ENCODE measurements around the gene TSPAN9.

The TSPAN9 gene

GRCh38 chr12:3288690-3289089 lies 211.5 kb downstream of the TSPAN9 start:
- TF ChIP-seq EZH2 (IDR thresholded peaks at IDR 0.05) (no peak), FOXP2 (optimal IDR thresholded peaks at IDR 0.05; ENCODE audit: control extremely low read depth, extremely low read length, insufficient read depth) (no peak), POLR2AphosphoS5 (IDR thresholded peaks at IDR 0.05; ENCODE audit: borderline replicate concordance, low read depth, low read length) (no peak)
- H3K4me3 ChIP-seq = no peak overlapping the region
- no peak overlapping the region for H3K9ac ChIP-seq (ENCODE audit: insufficient read length)
- no peak for DNase-seq (ENCODE audit: low read depth, low spot score)
- no peaks in the 10 kb centered on the region for H3K36me3 ChIP-seq (ENCODE audit: insufficient read depth, low read length)
- H3K27ac ChIP-seq = no peak overlapping the region
- no peaks in the 10 kb centered on the region for H3K9me3 ChIP-seq (ENCODE audit: low read depth, low read length)

GRCh38 chr12:3289702-3290101 lies 212.5 kb downstream of the TSPAN9 start:
- Histone ChIP-seq H3K27ac (no peak overlapping the region), H3K36me3 (ENCODE audit: insufficient read depth, low read length) (no peaks in the 10 kb centered on the region), H3K9me3 (ENCODE audit: low read depth, low read length) (no peaks in the 10 kb centered on the region), H3K9ac (ENCODE audit: insufficient read length) (no peak overlapping the region), H3K4me3 (no peak overlapping the region)
- no peak for DNase-seq (ENCODE audit: low read depth, low spot score)
- TF ChIP-seq FOXP2 (optimal IDR thresholded peaks at IDR 0.05; ENCODE audit: control extremely low read depth, extremely low read length, insufficient read depth) (no peak), POLR2AphosphoS5 (IDR thresholded peaks at IDR 0.05; ENCODE audit: borderline replicate concordance, low read depth, low read length) (no peak), EZH2 (IDR thresholded peaks at IDR 0.05) (no peak)

GRCh38 chr12:3291939-3292338 lies 214.8 kb downstream of the TSPAN9 start:
- no peak for TF ChIP-seq FOXP2 (optimal IDR thresholded peaks at IDR 0.05; ENCODE audit: control extremely low read depth, extremely low read length, insufficient read depth)
- TF ChIP-seq EZH2 (IDR thresholded peaks at IDR 0.05) = no peak
- no peak for TF ChIP-seq POLR2AphosphoS5 (IDR thresholded peaks at IDR 0.05; ENCODE audit: borderline replicate concordance, low read depth, low read length)
- Histone ChIP-seq H3K4me3 (no peak overlapping the region), H3K9me3 (ENCODE audit: low read depth, low read length) (no peaks in the 10 kb centered on the region), H3K9ac (ENCODE audit: insufficient read length) (no peak overlapping the region), H3K36me3 (ENCODE audit: insufficient read depth, low read length) (no peaks in the 10 kb centered on the region), H3K27ac (no peak overlapping the region)
- DNase-seq (ENCODE audit: low read depth, low spot score) = no peak

GRCh38 chr12:3292677-3293412 lies 215.7 kb downstream of the TSPAN9 start:
- no peak for DNase-seq (ENCODE audit: low read depth, low spot score)
- no peak overlapping the region for H3K4me3 ChIP-seq
- H3K27ac ChIP-seq = no peak overlapping the region
- H3K9ac ChIP-seq (ENCODE audit: insufficient read length) = no peak overlapping the region
- no peaks in the 10 kb centered on the region for H3K36me3 ChIP-seq (ENCODE audit: insufficient read depth, low read length)
- no peak for TF ChIP-seq EZH2 (IDR thresholded peaks at IDR 0.05)
- no peak for TF ChIP-seq POLR2AphosphoS5 (IDR thresholded peaks at IDR 0.05; ENCODE audit: borderline replicate concordance, low read depth, low read length)
- no peak for TF ChIP-seq FOXP2 (optimal IDR thresholded peaks at IDR 0.05; ENCODE audit: control extremely low read depth, extremely low read length, insufficient read depth)
- no peaks in the 10 kb centered on the region for H3K9me3 ChIP-seq (ENCODE audit: low read depth, low read length)

- TF ChIP-seq POLR2AphosphoS5 (IDR thresholded peaks at IDR 0.05; ENCODE audit: borderline replicate concordance, low read depth, low read length) = no peak
- TF ChIP-seq FOXP2 (optimal IDR thresholded peaks at IDR 0.05; ENCODE audit: control extremely low read depth, extremely low read length, insufficient read depth) = no peak
- no peak for TF ChIP-seq EZH2 (IDR thresholded peaks at IDR 0.05)
- H3K9me3 ChIP-seq (ENCODE audit: low read depth, low read length) = no peaks in the 10 kb centered on the region
- no peak overlapping the region for H3K27ac ChIP-seq
- H3K9ac ChIP-seq (ENCODE audit: insufficient read length) = no peak overlapping the region
- no peak for DNase-seq (ENCODE audit: low read depth, low spot score)
- no peaks in the 10 kb centered on the region for H3K36me3 ChIP-seq (ENCODE audit: insufficient read depth, low read length)
- H3K4me3 ChIP-seq = no peak overlapping the region
Observed at GRCh38 chr12:3293446-3294161, 216.4 kb downstream of the TSPAN9 start.

GRCh38 chr12:3294481-3294911 lies 217.3 kb downstream of the TSPAN9 start:
- H3K27ac ChIP-seq = no peak overlapping the region
- no peak for DNase-seq (ENCODE audit: low read depth, low spot score)
- TF ChIP-seq EZH2 (IDR thresholded peaks at IDR 0.05) (no peak), POLR2AphosphoS5 (IDR thresholded peaks at IDR 0.05; ENCODE audit: borderline replicate concordance, low read depth, low read length) (no peak), FOXP2 (optimal IDR thresholded peaks at IDR 0.05; ENCODE audit: control extremely low read depth, extremely low read length, insufficient read depth) (no peak)
- H3K36me3 ChIP-seq (ENCODE audit: insufficient read depth, low read length) = no peaks in the 10 kb centered on the region
- H3K4me3 ChIP-seq = no peak overlapping the region
- H3K9me3 ChIP-seq (ENCODE audit: low read depth, low read length) = no peaks in the 10 kb centered on the region
- H3K9ac ChIP-seq (ENCODE audit: insufficient read length) = no peak overlapping the region

GRCh38 chr12:3295225-3295624 lies 218.0 kb downstream of the TSPAN9 start:
- no peak overlapping the region for H3K9ac ChIP-seq (ENCODE audit: insufficient read length)
- TF ChIP-seq EZH2 (IDR thresholded peaks at IDR 0.05) (no peak), FOXP2 (optimal IDR thresholded peaks at IDR 0.05; ENCODE audit: control extremely low read depth, extremely low read length, insufficient read depth) (no peak), POLR2AphosphoS5 (IDR thresholded peaks at IDR 0.05; ENCODE audit: borderline replicate concordance, low read depth, low read length) (no peak)
- no peaks in the 10 kb centered on the region for H3K36me3 ChIP-seq (ENCODE audit: insufficient read depth, low read length)

GRCh38 chr12:3295646-3296408 lies 218.6 kb downstream of the TSPAN9 start:
- TF ChIP-seq EZH2 (IDR thresholded peaks at IDR 0.05) (no peak), FOXP2 (optimal IDR thresholded peaks at IDR 0.05; ENCODE audit: control extremely low read depth, extremely low read length, insufficient read depth) (no peak), POLR2AphosphoS5 (IDR thresholded peaks at IDR 0.05; ENCODE audit: borderline replicate concordance, low read depth, low read length) (no peak)
- H3K27ac ChIP-seq = no peak overlapping the region
- no peak overlapping the region for H3K4me3 ChIP-seq
- no peak overlapping the region for H3K9ac ChIP-seq (ENCODE audit: insufficient read length)
- H3K9me3 ChIP-seq (ENCODE audit: low read depth, low read length) = no peaks in the 10 kb centered on the region
- no peak for DNase-seq (ENCODE audit: low read depth, low spot score)
- H3K36me3 ChIP-seq (ENCODE audit: insufficient read depth, low read length) = no peaks in the 10 kb centered on the region

More at GRCh38 chr12:3295225-3295624, 218.0 kb downstream of the TSPAN9 start:
- Histone ChIP-seq H3K9me3 (ENCODE audit: low read depth, low read length) (no peaks in the 10 kb centered on the region), H3K4me3 (no peak overlapping the region), H3K27ac (no peak overlapping the region)
- DNase-seq (ENCODE audit: low read depth, low spot score) = no peak

Measured in SK-N-MC (cell line).